Pancreas (tissue), 10 donors: Measurements from ENCODE around the gene TWNK. TPM values are rescaled to one million over a fixed set of nuclear protein-coding genes. Genes with fewer than 3 reads are reported as not detected.

ENCODE experiments used
- ATAC-seq, 4 donors: fragments of 200-7000 bp; cut with Tn5 transposase; one replicate each; pipeline versions ENCODE4 v1.8.0 to v1.9.1; 2020; ENCODE audit warnings: mild to moderate bottlenecking in 4 of 4, moderate library complexity in 4 of 4
- DNase-seq, 6 donors: peaks; one replicate each; pipeline ENCODE4 v3.0.0-alpha.2; 2020
- FAIRE-seq: peaks from 2 replicates; lab custom pipeline; 2012; peaks lifted over from hg19 to GRCh38; lab: Jason Lieb, UNC
- H3K27ac ChIP-seq, 4 donors: fragments of 200-600 bp; sonication (generic); 1 replicate in 3 of 4; 2 replicates in 1 of 4; pipeline versions ENCODE4 v1.5.0 to v1.8.0; 2020
- H3K27me3 ChIP-seq, 4 donors: fragments of 200-600 bp; one replicate each; pipeline ENCODE4 v1.8.0; 2021
- H3K36me3 ChIP-seq, 3 donors: fragments of 200-600 bp; sonication (generic) in 1 of 3; one replicate each; pipeline versions ENCODE4 v1.5.0 to v1.8.0; 2020 to 2021
- H3K4me1 ChIP-seq, 3 donors: fragments of 200-600 bp; one replicate each; pipeline ENCODE4 v1.8.0; 2021
- H3K4me3 ChIP-seq, 4 donors: fragments of 200-600 bp; sonication (generic) in 2 of 4; one replicate each; pipeline versions ENCODE4 v1.5.0 to v1.8.0; 2020 to 2021
- H3K9me3 ChIP-seq, 4 donors: fragments of 200-600 bp; one replicate each; pipeline ENCODE4 v1.8.0; 2021
- WGBS, 2 donors: extraction: QIAGEN DNeasy Blood & Tissue Kit; methylation state at CpG; one replicate each; pipeline ENCODE4 v1.1.7; 2013; 5-methylcytosine and 5-hydroxymethylcytosine counted together
- intact Hi-C, 3 donors: fragments of 100-400 bp; cut with DNase I; formaldehyde crosslinking; loops; one replicate each; pipeline versions ENCODE4 v1.11.1 to v1.14.2; 2022
- polyA plus RNA-seq, 2 donors: library from polyadenylated mRNA; stranded (reverse); fragments of 200-250 nt; gene quantifications; one replicate each; pipeline ENCODE4 v1.2.3, GENCODE V29; 2013
- total RNA-seq, 6 donors: library from RNA; stranded (reverse); fragmentation: NEBNext Ultra II Directional in 4 of 6; extraction: Animal tissue kit (Norgen Biotek cat#: 25700) in 4 of 6; gene quantifications; one replicate each; pipeline versions ENCODE4 v1.2.1 to v1.2.4, GENCODE V29; 2021 to 2023
- TF ChIP-seq, protein P1 (sequence below), 4 donors: fragments of 200-600 bp; sonication (generic) in 3 of 4; IDR thresholded peaks; one replicate each; pipeline versions ENCODE4 v1.5.0 to v1.8.0; 2021; ENCODE audit warnings: antibody characterized with exemption in 4 of 4
- donor health status: healthy with polysubstance abuse.
- donor health status: DM: no; HTN: no; CAD: no; lungs with moderate emphysema.
- donor health status: DM: no; HTN: no; CAD: no.
- donor health status: control.
- donor health status: control.
- donor health status: Bipolar disorder and iron deficiency.
- donor health status: DM: yes; HTN: yes; CAD: no.
- donor health status: DM: no; HTN: no; CAD: no.
- donor health status: DM: no; HTN: no; CAD: no.
- donor health status: DM: yes; HTN: yes; CAD: no.

The TWNK gene
- total and polyA plus RNA-seq, 8 donors = 1.7 to 5.4 (median 3.3) TPM

GRCh38 chr10:101019440-101019703 is 32.0 kb downstream of the TWNK start:
- TF ChIP-seq, protein P1, sequence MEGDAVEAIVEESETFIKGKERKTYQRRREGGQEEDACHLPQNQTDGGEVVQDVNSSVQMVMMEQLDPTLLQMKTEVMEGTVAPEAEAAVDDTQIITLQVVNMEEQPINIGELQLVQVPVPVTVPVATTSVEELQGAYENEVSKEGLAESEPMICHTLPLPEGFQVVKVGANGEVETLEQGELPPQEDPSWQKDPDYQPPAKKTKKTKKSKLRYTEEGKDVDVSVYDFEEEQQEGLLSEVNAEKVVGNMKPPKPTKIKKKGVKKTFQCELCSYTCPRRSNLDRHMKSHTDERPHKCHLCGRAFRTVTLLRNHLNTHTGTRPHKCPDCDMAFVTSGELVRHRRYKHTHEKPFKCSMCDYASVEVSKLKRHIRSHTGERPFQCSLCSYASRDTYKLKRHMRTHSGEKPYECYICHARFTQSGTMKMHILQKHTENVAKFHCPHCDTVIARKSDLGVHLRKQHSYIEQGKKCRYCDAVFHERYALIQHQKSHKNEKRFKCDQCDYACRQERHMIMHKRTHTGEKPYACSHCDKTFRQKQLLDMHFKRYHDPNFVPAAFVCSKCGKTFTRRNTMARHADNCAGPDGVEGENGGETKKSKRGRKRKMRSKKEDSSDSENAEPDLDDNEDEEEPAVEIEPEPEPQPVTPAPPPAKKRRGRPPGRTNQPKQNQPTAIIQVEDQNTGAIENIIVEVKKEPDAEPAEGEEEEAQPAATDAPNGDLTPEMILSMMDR (IDR thresholded peaks at IDR 0.05) = no peak
- no peaks in the 10 kb centered on the region for H3K9me3 ChIP-seq
- intact Hi-C loops = no loop called here
- H3K27ac ChIP-seq = no peak overlapping the region
- H3K4me1 ChIP-seq = no peaks in the 10 kb centered on the region
- H3K27me3 ChIP-seq = no peaks in the 10 kb centered on the region
- H3K36me3 ChIP-seq = no peaks in the 10 kb centered on the region
- H3K4me3 ChIP-seq = no peak overlapping the region
- DNase-seq = no peak
- WGBS, 2 donors = 48 to 51% methylated on average over 2 of the region's 2 CpGs
- ATAC-seq = no peak
- no peak for FAIRE-seq

DNA sequence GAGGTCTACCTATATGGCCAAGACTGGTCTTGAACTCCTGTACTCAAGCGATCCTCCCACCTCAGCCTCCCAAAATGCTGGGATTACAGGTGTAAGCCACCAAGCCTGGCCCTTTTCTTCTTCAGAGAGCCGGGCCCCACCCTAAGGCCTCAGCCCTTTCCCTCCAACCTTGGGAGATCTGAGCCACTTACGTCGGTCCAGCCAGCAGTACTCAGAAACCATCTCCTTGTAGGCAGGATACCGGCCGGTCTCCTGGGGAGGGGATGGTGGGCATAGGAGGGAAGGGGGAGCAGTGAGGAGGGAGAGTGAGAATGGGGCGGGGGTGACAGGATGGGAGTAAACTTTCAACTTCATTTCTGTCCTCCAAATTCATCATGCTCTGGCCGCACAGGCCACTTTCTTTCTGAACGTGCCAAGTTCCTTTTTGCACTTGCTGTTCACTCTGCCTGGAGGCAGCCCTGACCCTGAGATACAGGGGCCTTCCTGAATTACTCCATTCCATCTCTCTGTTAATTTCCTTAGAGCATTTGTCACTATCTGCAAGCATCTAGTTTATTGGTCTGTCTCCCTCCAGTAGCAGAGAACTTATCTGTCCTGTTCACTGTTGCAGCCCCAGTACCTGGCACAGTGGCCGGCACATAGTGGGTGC is 33.2 kb downstream of the TWNK start:
- intact Hi-C loops = no loop called here
- H3K4me1 ChIP-seq = no peaks in the 10 kb centered on the region
- no peaks in the 10 kb centered on the region for H3K27me3 ChIP-seq
- DNase-seq = no peak
- no peaks in the 10 kb centered on the region for H3K36me3 ChIP-seq
- WGBS, 2 donors = 76 to 82% methylated on average over 10 of the region's 10 CpGs
- H3K9me3 ChIP-seq = no peaks in the 10 kb centered on the region
- FAIRE-seq = no peak
- H3K4me3 ChIP-seq = no peak overlapping the region
- TF ChIP-seq, protein P1 (IDR thresholded peaks at IDR 0.05) = no peak
- ATAC-seq = no peak
- H3K27ac ChIP-seq = no peak overlapping the region

DNA sequence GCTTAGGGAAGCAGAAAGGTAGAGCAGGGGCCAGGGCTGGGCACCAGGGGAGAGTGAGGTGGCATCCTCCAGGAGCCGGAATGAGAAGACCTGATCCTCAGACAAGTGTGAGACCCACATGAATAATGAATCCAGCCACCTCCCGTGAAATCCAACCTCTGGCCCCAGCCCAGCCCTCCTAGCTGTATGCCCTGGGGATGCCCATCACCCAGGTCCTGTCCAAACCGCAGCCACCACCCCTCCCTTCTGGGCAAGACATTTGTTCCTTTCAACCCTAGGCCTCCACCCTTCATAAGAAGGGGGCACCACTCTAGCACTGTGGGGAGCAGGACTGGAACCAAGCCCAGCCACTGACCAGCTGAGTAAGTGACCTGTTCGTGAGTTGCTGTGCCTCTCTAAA is 33.9 kb downstream of the TWNK start:
- H3K4me1 ChIP-seq = no peaks in the 10 kb centered on the region
- ATAC-seq (no peak), FAIRE-seq (no peak), DNase-seq (peak in 1 of 6 donors; percentile 10)
- H3K4me3 ChIP-seq = no peak overlapping the region
- no peaks in the 10 kb centered on the region for H3K36me3 ChIP-seq
- H3K9me3 ChIP-seq = no peaks in the 10 kb centered on the region
- TF ChIP-seq, protein P1 (IDR thresholded peaks at IDR 0.05) = no peak
- no peak overlapping the region for H3K27ac ChIP-seq
- no peaks in the 10 kb centered on the region for H3K27me3 ChIP-seq
- whole genome bisulfite sequencing, 2 donors = 69 to 83% methylated on average over 4 of the region's 4 CpGs
- intact Hi-C loops = no loop called here

- ATAC-seq (no peak), DNase-seq (peak in 2 of 6 donors; percentile 25 to 57)
Observed at GRCh38 chr10:101021692-101022251, 34.4 kb downstream of the TWNK start.

More at GRCh38 chr10:101021692-101022251, 34.4 kb downstream of the TWNK start:
- WGBS, 2 donors = 71 to 72% methylated on average over 11 of the region's 11 CpGs
- intact Hi-C loops = no loop called here
- Histone ChIP-seq H3K4me3 (no peak overlapping the region), H3K36me3 (no peaks in the 10 kb centered on the region), H3K27ac (no peak overlapping the region), H3K4me1 (no peaks in the 10 kb centered on the region), H3K9me3 (no peaks in the 10 kb centered on the region), H3K27me3 (no peaks in the 10 kb centered on the region)
- FAIRE-seq = no peak
- TF ChIP-seq, protein P1 (IDR thresholded peaks at IDR 0.05) = no peak
